GM10266 (cell line): Measurements from ENCODE around the gene RAD51B.

ENCODE experiments used
- DNase-seq: peaks from one replicate; pipeline ENCODE4 v3.0.0; 2012; ENCODE audit errors: extremely low spot score
- CTCF ChIP-seq: IDR thresholded peaks from 2 replicates; pipeline ENCODE4 v1.5.1; 2012; ENCODE audit warnings: mild to moderate bottlenecking, low read depth; ENCODE audit not compliant: control insufficient read depth, insufficient read depth; ENCODE audit errors: missing control alignments

RAD51B gene

GRCh38 chr14:68586896-68587751 lies 767.5 kb downstream of the RAD51B start:
- TF ChIP-seq CTCF: no peak
- DNase-seq: no peak

- no peak for TF ChIP-seq CTCF
- no peak for DNase-seq
Observed at GRCh38 chr14:68587931-68588330, 768.4 kb downstream of the RAD51B start.

GRCh38 chr14:68589447-68590200 lies 770.0 kb downstream of the RAD51B start:
- no peak for DNase-seq
- no peak for TF ChIP-seq CTCF

GRCh38 chr14:68590201-68590522 lies 770.6 kb downstream of the RAD51B start:
- no peak for TF ChIP-seq CTCF
- DNase-seq: no peak

GRCh38 chr14:68591786-68592185 lies 772.2 kb downstream of the RAD51B start:
- DNase-seq: no peak
- no peak for TF ChIP-seq CTCF

GRCh38 chr14:68592948-68593556 lies 773.5 kb downstream of the RAD51B start:
- no peak for DNase-seq

More at GRCh38 chr14:68592948-68593556, 773.5 kb downstream of the RAD51B start:
- no peak for TF ChIP-seq CTCF
